ENCODE results near the gene BCAS3. TPM values are rescaled to one million over a fixed set of nuclear protein-coding genes. Genes with fewer than 3 reads are reported as not detected.

BCAS3 gene
- total RNA-seq, 4 donors from 2014 or later = 13.0 to 27.8 (median 20.7) TPM

DNA sequence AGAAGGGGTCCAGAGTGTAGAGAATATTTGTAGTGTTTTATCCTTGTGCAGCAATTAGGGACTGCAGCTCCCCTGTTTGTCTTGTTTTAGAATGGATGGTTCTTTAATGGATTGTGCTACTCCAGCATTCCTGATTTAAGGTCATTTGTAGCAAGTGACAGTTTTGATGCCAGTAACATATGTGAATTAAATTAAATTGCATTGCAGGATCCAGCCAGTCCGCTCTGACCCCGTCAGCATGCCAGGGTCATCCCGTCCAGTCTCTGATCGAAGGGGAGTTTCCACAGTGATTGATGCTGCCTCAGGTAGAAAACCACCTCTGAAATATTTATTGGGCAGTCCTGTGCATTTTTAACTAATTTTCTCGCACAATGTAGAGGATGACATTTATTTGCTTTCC lies 406.6 kb downstream of the BCAS3 start:
- Histone ChIP-seq H3K4me1 (no peaks in the 10 kb centered on the region), H3K4me3 (no peak overlapping the region), H3K36me3 (peaks cover 0 to 9% (median 0%) of the 10 kb centered on the region in 3 donors), H3K27me3 (no peaks in the 10 kb centered on the region), H3K27ac (no peak overlapping the region), H3K9me3 (no peaks in the 10 kb centered on the region)
- WGBS, 2 donors = 92 to 100% methylated on average over 5 of the region's 5 CpGs
- DNase-seq = no peak
- intact Hi-C loops (cut with DNase I) = no loop called here
- TF ChIP-seq, protein P1, sequence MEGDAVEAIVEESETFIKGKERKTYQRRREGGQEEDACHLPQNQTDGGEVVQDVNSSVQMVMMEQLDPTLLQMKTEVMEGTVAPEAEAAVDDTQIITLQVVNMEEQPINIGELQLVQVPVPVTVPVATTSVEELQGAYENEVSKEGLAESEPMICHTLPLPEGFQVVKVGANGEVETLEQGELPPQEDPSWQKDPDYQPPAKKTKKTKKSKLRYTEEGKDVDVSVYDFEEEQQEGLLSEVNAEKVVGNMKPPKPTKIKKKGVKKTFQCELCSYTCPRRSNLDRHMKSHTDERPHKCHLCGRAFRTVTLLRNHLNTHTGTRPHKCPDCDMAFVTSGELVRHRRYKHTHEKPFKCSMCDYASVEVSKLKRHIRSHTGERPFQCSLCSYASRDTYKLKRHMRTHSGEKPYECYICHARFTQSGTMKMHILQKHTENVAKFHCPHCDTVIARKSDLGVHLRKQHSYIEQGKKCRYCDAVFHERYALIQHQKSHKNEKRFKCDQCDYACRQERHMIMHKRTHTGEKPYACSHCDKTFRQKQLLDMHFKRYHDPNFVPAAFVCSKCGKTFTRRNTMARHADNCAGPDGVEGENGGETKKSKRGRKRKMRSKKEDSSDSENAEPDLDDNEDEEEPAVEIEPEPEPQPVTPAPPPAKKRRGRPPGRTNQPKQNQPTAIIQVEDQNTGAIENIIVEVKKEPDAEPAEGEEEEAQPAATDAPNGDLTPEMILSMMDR (IDR thresholded peaks at IDR 0.05) = no peak
- no peak for TF ChIP-seq POLR2A (IDR thresholded peaks at IDR 0.05)

DNA sequence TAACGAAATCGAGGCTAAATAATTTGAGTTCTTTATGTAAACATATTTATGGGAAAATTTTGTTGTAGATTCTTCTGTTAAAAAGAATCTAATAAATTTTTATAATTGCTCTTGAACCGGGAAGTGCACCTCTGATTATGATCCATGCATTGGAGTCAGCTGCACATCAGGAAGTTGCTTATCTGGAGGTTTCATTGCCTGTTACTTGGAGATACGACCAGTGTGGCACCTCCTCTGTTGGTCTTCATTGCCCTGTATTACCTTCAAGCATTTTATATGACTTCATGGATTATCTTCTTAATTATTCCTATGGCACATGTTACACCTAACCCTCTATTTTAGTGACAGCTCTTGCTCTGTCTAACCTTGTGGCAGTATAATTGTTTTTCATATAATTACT lies 409.4 kb downstream of the BCAS3 start:
- no peaks in the 10 kb centered on the region for H3K27me3 ChIP-seq
- no peak overlapping the region for H3K27ac ChIP-seq
- 93 to 96% methylated on average over 4 of the region's 4 CpGs for WGBS, 2 donors
- H3K4me3 ChIP-seq = no peak overlapping the region
- peaks cover 0 to 11% (median 0%) of the 10 kb centered on the region in 3 donors for H3K36me3 ChIP-seq
- DNase-seq = no peak
- TF ChIP-seq, protein P1 (IDR thresholded peaks at IDR 0.05) = no peak
- no peak for TF ChIP-seq POLR2A (IDR thresholded peaks at IDR 0.05)
- peaks cover 0 to 4% (median 0%) of the 10 kb centered on the region in 3 donors for H3K9me3 ChIP-seq
- no peaks in the 10 kb centered on the region for H3K4me1 ChIP-seq
- intact Hi-C loops (cut with DNase I) = no loop called here

DNA sequence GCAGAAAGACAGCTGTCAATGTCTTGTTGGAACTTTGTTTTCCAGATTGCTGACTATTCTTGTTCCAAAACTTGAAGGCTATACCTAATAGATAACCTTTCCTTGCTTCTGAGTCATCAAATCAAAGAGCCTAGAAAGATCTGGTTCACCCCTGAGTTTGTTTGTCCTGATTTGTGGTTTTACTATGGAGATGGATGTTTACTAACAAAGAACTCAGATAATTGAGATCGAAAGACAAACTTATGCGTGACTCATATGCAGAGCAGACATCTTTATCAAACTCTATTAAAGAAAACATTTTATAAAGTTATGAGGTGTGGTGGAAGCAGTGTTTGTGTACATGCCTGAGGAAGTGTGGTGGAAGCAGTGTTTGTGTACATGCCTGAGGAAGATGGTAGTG lies 410.9 kb downstream of the BCAS3 start:
- no peak overlapping the region for H3K27ac ChIP-seq
- 78 to 90% methylated on average over 2 of the region's 2 CpGs for WGBS, 2 donors
- TF ChIP-seq POLR2A (IDR thresholded peaks at IDR 0.05) = no peak
- TF ChIP-seq, protein P1 (IDR thresholded peaks at IDR 0.05) = no peak
- intact Hi-C loops (cut with DNase I) = no loop called here
- H3K9me3 ChIP-seq = peaks cover 0 to 9% (median 0%) of the 10 kb centered on the region in 3 donors
- H3K4me1 ChIP-seq = no peaks in the 10 kb centered on the region
- H3K4me3 ChIP-seq = no peak overlapping the region
- no peak for DNase-seq
- H3K36me3 ChIP-seq = peaks cover 0 to 17% (median 0%) of the 10 kb centered on the region in 3 donors
- no peaks in the 10 kb centered on the region for H3K27me3 ChIP-seq

DNA sequence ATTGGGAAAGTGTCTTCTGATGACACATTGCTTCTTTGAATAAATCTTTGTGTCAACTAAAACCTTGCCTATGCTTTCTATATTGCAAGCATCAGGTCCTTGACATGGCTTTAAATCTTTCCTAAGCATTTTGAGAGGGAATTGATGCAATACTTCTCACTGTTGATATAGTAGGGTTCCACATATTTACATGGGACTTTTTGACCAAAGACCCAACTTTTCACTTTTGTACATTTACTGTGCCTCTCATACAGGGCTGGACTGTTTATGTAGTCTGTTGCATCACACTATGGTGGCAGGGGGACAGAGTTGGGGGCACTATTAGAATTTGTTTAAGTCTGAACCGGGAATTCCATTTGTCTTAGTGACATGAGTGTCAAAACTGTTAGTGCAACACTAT lies 413.4 kb downstream of the BCAS3 start:
- Histone ChIP-seq H3K36me3 (peaks cover 0 to 7% (median 0%) of the 10 kb centered on the region in 3 donors), H3K27me3 (no peaks in the 10 kb centered on the region), H3K4me3 (no peak overlapping the region), H3K27ac (no peak overlapping the region), H3K9me3 (peaks cover 0 to 9% (median 0%) of the 10 kb centered on the region in 3 donors), H3K4me1 (no peaks in the 10 kb centered on the region)
- DNase-seq = no peak
- intact Hi-C loops (cut with DNase I) = no loop called here
- WGBS, 2 donors = 50 to 77% methylated on average over 1 of the region's 1 CpG
- TF ChIP-seq POLR2A (IDR thresholded peaks at IDR 0.05) = no peak

DNA sequence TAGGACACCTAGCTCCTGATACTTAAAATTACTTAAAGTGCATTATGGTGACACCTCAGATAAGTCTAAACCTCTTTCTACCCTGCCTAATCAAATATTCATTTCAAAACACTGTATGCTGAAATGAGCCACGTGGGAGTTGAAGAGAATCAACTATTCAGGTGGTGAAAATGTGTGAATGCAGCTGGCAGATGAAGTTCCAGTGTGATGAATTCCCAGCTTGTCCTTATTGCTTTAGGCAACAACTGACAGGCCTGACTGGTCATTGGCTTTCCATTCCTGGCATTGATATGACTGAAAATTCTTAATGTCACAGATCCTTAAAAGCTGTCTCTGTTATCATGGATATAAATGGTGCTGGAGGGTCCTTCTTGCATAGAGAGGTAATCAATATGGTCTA lies 420.1 kb downstream of the BCAS3 start:
- Histone ChIP-seq H3K4me1 (no peaks in the 10 kb centered on the region), H3K27ac (no peak overlapping the region), H3K36me3 (no peaks in the 10 kb centered on the region), H3K4me3 (no peak overlapping the region), H3K27me3 (no peaks in the 10 kb centered on the region), H3K9me3 (no peaks in the 10 kb centered on the region)
- DNase-seq = no peak
- intact Hi-C loops (cut with DNase I) = no loop called here
- 75 to 76% methylated on average over 1 of the region's 1 CpG for WGBS, 2 donors
- TF ChIP-seq, protein P1 (IDR thresholded peaks at IDR 0.05) = no peak
- TF ChIP-seq POLR2A (IDR thresholded peaks at IDR 0.05) = no peak

DNA sequence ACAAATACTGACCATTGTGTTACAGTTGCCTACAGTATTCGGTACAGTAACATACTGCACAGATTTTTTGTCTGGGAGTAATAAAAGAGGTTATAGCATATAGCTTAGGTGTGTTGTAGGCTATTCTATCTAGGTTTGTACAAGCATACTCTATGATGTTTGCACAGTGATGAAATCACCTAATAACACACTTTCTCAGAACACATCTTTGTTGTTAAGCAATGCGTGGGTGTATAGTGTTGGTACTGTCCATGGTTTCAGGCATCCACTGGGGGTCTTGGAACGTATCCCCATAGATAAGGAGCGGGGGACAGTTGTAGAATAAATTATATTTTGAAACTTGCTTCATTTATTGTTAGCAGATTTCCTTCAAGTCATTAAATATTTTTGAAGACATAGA lies 428.7 kb downstream of the BCAS3 start:
- intact Hi-C loops (cut with DNase I) = no loop called here
- WGBS, 2 donors = 92% methylated on average over 4 of the region's 4 CpGs
- Histone ChIP-seq H3K4me1 (no peaks in the 10 kb centered on the region), H3K9me3 (no peaks in the 10 kb centered on the region), H3K27me3 (no peaks in the 10 kb centered on the region), H3K27ac (no peak overlapping the region), H3K4me3 (no peak overlapping the region), H3K36me3 (no peaks in the 10 kb centered on the region)
- TF ChIP-seq, protein P1 (IDR thresholded peaks at IDR 0.05) = no peak
- TF ChIP-seq POLR2A (IDR thresholded peaks at IDR 0.05) = no peak
- DNase-seq = no peak
